VCaP (cell line): ENCODE results near the gene LCNL1.

Experiments
- H3K27ac ChIP-seq: fragments of 450-650 bp; 2 replicates; pipeline ENCODE4 v1.5.1; 2017
- CTCF ChIP-seq: fragments of 450-650 bp; conservative IDR thresholded peaks from 2 replicates; pipeline ENCODE4 v1.5.1; 2017; ENCODE audit warnings: mild to moderate bottlenecking, moderate library complexity

LCNL1 gene

DNA sequence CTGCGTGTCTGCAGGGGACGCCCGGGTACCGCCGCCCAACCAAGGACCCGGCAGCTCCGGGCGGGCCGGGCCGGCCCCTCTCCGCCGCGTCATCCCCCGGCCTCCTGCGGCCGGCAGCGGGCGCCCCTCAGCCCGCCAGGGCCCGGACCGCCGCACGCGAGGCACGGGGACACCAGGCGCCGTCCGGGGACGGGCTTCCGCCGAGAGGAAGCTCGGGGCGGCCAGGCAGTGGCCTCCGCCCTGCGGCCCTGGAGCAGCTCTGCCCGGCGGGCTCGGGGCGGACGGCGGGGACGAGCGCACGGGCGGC is 38.6 kb upstream of the LCNL1 start:
- TF ChIP-seq CTCF, result no peak
- H3K27ac ChIP-seq, result peak overlapping the region; percentile 97

GRCh38 chr9:136944519-136945332 is 38.1 kb upstream of the LCNL1 start, which contains the start of the genes C8G and FBXW5:
TSS of gene C8G (plus strand) at chr9:136945243. CDS start at chr9:136945321, 78 bp downstream.
TSS of gene FBXW5 (minus strand) at chr9:136944738. CDS start at chr9:136944083, 655 bp downstream.
- TF ChIP-seq CTCF, result peak; percentile 100
- H3K27ac ChIP-seq, result peak within 1 kb of the TSS; percentile 97

GRCh38 chr9:136945333-136946227 is 37.2 kb upstream of the LCNL1 start:
- no peak for TF ChIP-seq CTCF
- H3K27ac ChIP-seq, result no peak overlapping the region; the same call in 1 of the 2 replicates

- no peak for TF ChIP-seq CTCF
- H3K27ac ChIP-seq, result no peak overlapping the region
These were observed 36.4 kb upstream of the LCNL1 start for GRCh38 chr9:136946228-136947027.

GRCh38 chr9:136947028-136947891 is 35.5 kb upstream of the LCNL1 start:
- peak overlapping the region; percentile 97; the same call in 1 of the 2 replicates for H3K27ac ChIP-seq
- TF ChIP-seq CTCF, result no peak

- peak; percentile 36 for TF ChIP-seq CTCF
- peak overlapping the region; percentile 97; the same call in 1 of the 2 replicates for H3K27ac ChIP-seq
These were observed 34.8 kb upstream of the LCNL1 start for GRCh38 chr9:136947955-136948510.
